ENCODE data around the gene RUNX3. TPM values are rescaled to one million over a fixed set of nuclear protein-coding genes. Genes with fewer than 3 reads are reported as not detected.

Gene RUNX3
- total RNA-seq, 1 experiment from 2014 or later: 1.5 TPM

DNA sequence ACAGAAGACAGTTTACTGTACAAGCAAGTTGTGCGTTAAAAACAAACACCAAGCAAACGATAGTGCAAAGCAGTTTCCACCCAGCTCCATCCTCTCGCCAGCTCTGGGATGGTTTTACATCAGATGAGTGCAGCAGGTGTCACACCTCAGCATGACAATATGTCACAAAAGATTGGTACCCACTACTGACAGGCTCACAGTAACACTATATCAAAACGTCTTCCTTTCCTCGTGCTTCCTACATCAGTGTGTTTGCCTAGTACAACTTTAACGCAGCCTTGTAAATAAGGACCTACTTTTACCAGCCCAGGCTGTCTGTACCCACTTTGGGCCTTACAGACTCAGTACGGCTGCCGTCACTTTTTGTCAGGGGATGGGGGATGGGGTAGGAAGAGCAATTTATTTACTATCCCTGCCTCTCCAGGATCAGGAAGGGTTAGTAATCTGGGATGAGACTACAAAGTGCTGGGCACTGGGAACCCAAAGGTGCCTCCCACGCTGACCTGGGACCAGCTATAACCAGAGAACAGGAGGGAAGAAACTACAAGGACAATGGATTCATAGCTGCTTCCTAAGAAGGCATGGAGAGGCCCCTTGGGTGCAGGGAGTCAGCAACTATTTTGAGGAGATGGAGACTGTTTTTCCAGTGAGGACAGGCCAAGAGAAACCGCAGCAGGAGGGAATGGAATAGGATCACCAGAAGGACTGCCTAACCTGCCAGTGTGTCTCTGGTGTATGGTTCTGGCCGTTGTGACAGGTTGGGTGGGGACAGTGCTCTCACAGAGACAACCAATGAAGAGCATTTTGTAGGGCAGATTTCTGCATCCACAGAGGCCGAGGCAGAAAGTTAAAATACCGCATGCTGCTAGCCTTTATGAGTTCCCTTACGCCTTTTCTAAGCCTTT is 30.2 kb downstream of the RUNX3 start:
- no peaks in the 10 kb centered on the region for H3K36me3 Mint-ChIP-seq
- no peaks in the 10 kb centered on the region for H3K27me3 Mint-ChIP-seq (ENCODE audit: low read depth)
- TF ChIP-seq FOXJ3 (CRISPR knock-in tag; IDR thresholded peaks at IDR 0.05; ENCODE audit: borderline replicate concordance) (no peak), CREB1 (CRISPR knock-in tag; IDR thresholded peaks at IDR 0.05) (no peak), ZNF396 (CRISPR knock-in tag; IDR thresholded peaks at IDR 0.05; ENCODE audit: borderline replicate concordance) (no peak), FOXP1 (CRISPR knock-in tag; IDR thresholded peaks at IDR 0.05; ENCODE audit: borderline replicate concordance) (no peak), FOXK1 (CRISPR knock-in tag; IDR thresholded peaks at IDR 0.05) (no peak), SP1 (CRISPR knock-in tag; conservative IDR thresholded peaks at IDR 0.05) (no peak), JUN (CRISPR knock-in tag; IDR thresholded peaks at IDR 0.05) (no peak), GTF2I (CRISPR knock-in tag; conservative IDR thresholded peaks at IDR 0.05) (no peak), EMX1 (CRISPR knock-in tag; IDR thresholded peaks at IDR 0.05) (no peak), ZBTB21 (CRISPR knock-in tag; IDR thresholded peaks at IDR 0.05; ENCODE audit: borderline replicate concordance) (no peak), MXD4 (CRISPR knock-in tag; IDR thresholded peaks at IDR 0.05; ENCODE audit: borderline replicate concordance) (no peak), SMAD4 (CRISPR knock-in tag; IDR thresholded peaks at IDR 0.05) (no peak), IRF2 (CRISPR knock-in tag; IDR thresholded peaks at IDR 0.05; ENCODE audit: borderline replicate concordance, low read depth) (no peak), CREM (CRISPR knock-in tag; IDR thresholded peaks at IDR 0.05) (no peak)
- TF ChIP-seq, protein P1, sequence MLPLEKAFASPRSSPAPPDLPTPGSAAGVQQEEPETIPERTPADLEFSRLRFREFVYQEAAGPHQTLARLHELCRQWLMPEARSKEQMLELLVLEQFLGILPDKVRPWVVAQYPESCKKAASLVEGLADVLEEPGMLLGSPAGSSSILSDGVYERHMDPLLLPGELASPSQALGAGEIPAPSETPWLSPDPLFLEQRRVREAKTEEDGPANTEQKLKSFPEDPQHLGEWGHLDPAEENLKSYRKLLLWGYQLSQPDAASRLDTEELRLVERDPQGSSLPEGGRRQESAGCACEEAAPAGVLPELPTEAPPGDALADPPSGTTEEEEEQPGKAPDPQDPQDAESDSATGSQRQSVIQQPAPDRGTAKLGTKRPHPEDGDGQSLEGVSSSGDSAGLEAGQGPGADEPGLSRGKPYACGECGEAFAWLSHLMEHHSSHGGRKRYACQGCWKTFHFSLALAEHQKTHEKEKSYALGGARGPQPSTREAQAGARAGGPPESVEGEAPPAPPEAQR (CRISPR knock-in tag; IDR thresholded peaks at IDR 0.05): no peak
- TF ChIP-seq, protein P2, sequence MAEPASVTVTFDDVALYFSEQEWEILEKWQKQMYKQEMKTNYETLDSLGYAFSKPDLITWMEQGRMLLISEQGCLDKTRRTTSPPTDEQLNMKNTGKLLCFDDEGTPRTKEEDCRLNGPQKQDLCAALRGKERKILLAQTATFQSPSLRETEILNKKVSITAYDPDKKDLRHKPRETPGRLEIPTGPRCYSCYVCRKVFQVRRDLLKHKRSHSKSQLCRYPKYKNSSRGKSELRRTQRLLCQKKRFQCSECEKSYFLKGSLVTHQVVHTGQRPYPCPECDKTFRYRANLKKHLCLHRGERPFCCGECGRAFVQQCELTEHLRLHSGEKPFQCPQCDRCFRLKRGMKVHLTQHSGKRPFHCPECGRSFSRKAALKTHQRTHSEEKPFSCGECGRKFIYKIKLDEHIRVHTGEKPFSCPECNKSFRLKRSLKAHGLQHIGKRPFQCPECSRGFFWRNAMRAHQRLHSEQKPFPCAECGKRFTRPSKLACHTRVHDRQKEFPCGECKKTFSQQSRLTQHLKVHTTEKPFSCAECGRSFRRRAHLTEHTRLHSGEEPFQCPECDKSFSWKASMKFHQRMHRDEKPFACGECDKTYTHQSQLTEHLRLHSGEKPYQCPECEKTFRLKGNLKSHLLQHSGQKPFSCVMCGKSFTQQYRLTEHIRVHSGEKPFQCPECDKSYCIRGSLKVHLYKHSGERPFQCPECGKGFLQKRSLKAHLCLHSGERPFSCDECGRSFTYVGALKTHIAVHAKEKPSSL (CRISPR knock-in tag; conservative IDR thresholded peaks at IDR 0.05): no peak
- TF ChIP-seq, protein P3, sequence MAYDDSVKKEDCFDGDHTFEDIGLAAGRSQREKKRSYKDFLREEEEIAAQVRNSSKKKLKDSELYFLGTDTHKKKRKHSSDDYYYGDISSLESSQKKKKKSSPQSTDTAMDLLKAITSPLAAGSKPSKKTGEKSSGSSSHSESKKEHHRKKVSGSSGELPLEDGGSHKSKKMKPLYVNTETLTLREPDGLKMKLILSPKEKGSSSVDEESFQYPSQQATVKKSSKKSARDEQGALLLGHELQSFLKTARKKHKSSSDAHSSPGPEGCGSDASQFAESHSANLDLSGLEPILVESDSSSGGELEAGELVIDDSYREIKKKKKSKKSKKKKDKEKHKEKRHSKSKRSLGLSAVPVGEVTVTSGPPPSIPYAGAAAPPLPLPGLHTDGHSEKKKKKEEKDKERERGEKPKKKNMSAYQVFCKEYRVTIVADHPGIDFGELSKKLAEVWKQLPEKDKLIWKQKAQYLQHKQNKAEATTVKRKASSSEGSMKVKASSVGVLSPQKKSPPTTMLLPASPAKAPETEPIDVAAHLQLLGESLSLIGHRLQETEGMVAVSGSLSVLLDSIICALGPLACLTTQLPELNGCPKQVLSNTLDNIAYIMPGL (CRISPR knock-in tag; IDR thresholded peaks at IDR 0.05): no peak
- H3K9me3 Mint-ChIP-seq: no peaks in the 10 kb centered on the region
- no peak overlapping the region for H3K27ac Mint-ChIP-seq
- ATAC-seq (no peak), DNase-seq (ENCODE audit: low spot score) (no peak)
- H3K4me1 Mint-ChIP-seq: peaks cover 7% of the 10 kb centered on the region
- CTCF ChIA-PET: interaction anchor here (0.7 to 2.3 kb wide), 7 partner anchors 10 to 69 kb away, joined by 3 to 12 read pairs (median 7); no protein-coding TSS in a partner anchor
- H3K4me3 Mint-ChIP-seq: no peak overlapping the region
- POLR2A ChIA-PET: interaction anchor here (0.6 kb wide), 1 partner anchor 9 kb away, joined by 6 read pairs; no protein-coding TSS in a partner anchor

DNA sequence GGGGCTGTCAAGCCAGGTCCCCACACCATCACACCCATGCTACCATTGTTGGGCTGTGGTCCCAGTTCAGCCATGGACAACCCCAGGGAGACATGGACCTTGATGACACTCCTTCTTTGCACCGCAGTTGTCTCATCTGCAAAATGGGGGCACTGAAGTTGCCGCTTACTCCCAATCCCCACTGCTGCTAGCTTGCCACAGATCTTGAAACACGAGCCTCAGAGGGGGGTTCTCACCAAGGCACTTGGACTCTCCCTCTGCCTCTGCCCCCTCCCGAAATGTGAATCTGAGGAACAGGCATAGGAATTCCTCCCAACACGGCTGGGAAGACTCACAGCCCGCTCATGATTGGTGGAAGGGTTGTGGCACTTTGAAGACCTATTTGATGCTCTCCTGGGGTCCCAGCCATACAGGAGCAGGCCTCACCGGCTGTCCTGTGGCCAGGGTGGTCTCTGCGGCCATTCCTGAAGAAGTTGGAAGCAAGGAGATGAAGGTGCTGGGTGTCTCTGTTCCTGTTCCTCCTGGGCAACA is 31.1 kb downstream of the RUNX3 start:
- Mint-ChIP-seq H3K27ac (no peak overlapping the region), H3K4me1 (peaks cover 7% of the 10 kb centered on the region), H3K36me3 (no peaks in the 10 kb centered on the region), H3K27me3 (ENCODE audit: low read depth) (no peaks in the 10 kb centered on the region), H3K9me3 (no peaks in the 10 kb centered on the region), H3K4me3 (no peak overlapping the region)
- ATAC-seq (no peak), DNase-seq (ENCODE audit: low spot score) (no peak)
- ChIA-PET POLR2A (no interaction called here), CTCF (interaction anchor here (1.0 to 4.0 kb wide), 14 partner anchors 11 to 69 kb away, joined by 3 to 46 read pairs (median 11); partner anchors contain the start of gene RUNX3)
- TF ChIP-seq ZNF263 (CRISPR knock-in tag; IDR thresholded peaks at IDR 0.05; ENCODE audit: low read depth): no peak
- no peak for TF ChIP-seq IRF2 (CRISPR knock-in tag; IDR thresholded peaks at IDR 0.05; ENCODE audit: borderline replicate concordance, low read depth)
- no peak for TF ChIP-seq MYBL2 (CRISPR knock-in tag; IDR thresholded peaks at IDR 0.05)
- no peak for TF ChIP-seq FOXP1 (CRISPR knock-in tag; IDR thresholded peaks at IDR 0.05; ENCODE audit: borderline replicate concordance)
- TF ChIP-seq ATF1 (CRISPR knock-in tag; IDR thresholded peaks at IDR 0.05): no peak
- TF ChIP-seq, protein P4, sequence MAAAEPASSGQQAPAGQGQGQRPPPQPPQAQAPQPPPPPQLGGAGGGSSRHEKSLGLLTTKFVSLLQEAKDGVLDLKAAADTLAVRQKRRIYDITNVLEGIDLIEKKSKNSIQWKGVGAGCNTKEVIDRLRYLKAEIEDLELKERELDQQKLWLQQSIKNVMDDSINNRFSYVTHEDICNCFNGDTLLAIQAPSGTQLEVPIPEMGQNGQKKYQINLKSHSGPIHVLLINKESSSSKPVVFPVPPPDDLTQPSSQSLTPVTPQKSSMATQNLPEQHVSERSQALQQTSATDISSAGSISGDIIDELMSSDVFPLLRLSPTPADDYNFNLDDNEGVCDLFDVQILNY (CRISPR knock-in tag; IDR thresholded peaks at IDR 0.05): no peak
- TF ChIP-seq, protein P5, sequence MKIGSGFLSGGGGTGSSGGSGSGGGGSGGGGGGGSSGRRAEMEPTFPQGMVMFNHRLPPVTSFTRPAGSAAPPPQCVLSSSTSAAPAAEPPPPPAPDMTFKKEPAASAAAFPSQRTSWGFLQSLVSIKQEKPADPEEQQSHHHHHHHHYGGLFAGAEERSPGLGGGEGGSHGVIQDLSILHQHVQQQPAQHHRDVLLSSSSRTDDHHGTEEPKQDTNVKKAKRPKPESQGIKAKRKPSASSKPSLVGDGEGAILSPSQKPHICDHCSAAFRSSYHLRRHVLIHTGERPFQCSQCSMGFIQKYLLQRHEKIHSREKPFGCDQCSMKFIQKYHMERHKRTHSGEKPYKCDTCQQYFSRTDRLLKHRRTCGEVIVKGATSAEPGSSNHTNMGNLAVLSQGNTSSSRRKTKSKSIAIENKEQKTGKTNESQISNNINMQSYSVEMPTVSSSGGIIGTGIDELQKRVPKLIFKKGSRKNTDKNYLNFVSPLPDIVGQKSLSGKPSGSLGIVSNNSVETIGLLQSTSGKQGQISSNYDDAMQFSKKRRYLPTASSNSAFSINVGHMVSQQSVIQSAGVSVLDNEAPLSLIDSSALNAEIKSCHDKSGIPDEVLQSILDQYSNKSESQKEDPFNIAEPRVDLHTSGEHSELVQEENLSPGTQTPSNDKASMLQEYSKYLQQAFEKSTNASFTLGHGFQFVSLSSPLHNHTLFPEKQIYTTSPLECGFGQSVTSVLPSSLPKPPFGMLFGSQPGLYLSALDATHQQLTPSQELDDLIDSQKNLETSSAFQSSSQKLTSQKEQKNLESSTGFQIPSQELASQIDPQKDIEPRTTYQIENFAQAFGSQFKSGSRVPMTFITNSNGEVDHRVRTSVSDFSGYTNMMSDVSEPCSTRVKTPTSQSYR (CRISPR knock-in tag; IDR thresholded peaks at IDR 0.05): no peak
- TF ChIP-seq GABPB1 (CRISPR knock-in tag; IDR thresholded peaks at IDR 0.05): no peak
- no peak for TF ChIP-seq RELA (CRISPR knock-in tag; IDR thresholded peaks at IDR 0.05; ENCODE audit: borderline replicate concordance)
- TF ChIP-seq CBFB (CRISPR knock-in tag; IDR thresholded peaks at IDR 0.05; ENCODE audit: low read depth): no peak

Measured in WTC11 (cell line).